Tibial nerve (tissue), 4 donors: ENCODE results near the gene VPREB3. TPM values are rescaled to one million over a fixed set of nuclear protein-coding genes. Genes with fewer than 3 reads are reported as not detected.

Experiments used
- DNase-seq, 2 donors: peaks; one replicate each; pipeline ENCODE4 v3.0.0-alpha.2; 2019; ENCODE audit warnings: low spot score in 2 of 2
- H3K27ac ChIP-seq, 4 donors: fragments of 200-600 bp; sonication (generic) in 3 of 4; one replicate each; pipeline ENCODE4 v1.5.1; 2017 to 2019; ENCODE audit warnings: mild to moderate bottlenecking in 1 of 4
- H3K27me3 ChIP-seq, 2 donors: fragments of 200-600 bp; sonication (generic) in 1 of 2; one replicate each; pipeline versions ENCODE4 v1.5.1 to v1.6.0; 2017 to 2019
- H3K36me3 ChIP-seq, 3 donors: fragments of 200-600 bp; sonication (generic); one replicate each; pipeline ENCODE4 v1.5.1; 2018 to 2019
- H3K4me1 ChIP-seq, 4 donors: fragments of 200-600 bp; sonication (generic) in 3 of 4; one replicate each; pipeline ENCODE4 v1.5.1; 2017 to 2019
- H3K4me3 ChIP-seq, 4 donors: fragments of 200-600 bp; sonication (generic) in 3 of 4; one replicate each; pipeline ENCODE4 v1.5.1; 2017 to 2019; ENCODE audit warnings: mild to moderate bottlenecking in 1 of 4, moderate library complexity in 1 of 4
- H3K9me3 ChIP-seq, 4 donors: fragments of 200-600 bp; sonication (generic) in 3 of 4; one replicate each; pipeline ENCODE4 v1.5.1; 2017 to 2019
- EP300 ChIP-seq, 2 donors: sonication (generic); formaldehyde crosslinking; IDR thresholded peaks; one replicate each; pipeline ENCODE4 v1.6.1; 2017; ENCODE audit warnings: antibody characterized with exemption in 2 of 2, mild to moderate bottlenecking in 1 of 2
- POLR2A ChIP-seq, 2 donors: fragments of 450-650 bp; IDR thresholded peaks; one replicate each; pipeline ENCODE4 v1.6.1; 2017; ENCODE audit warnings: antibody characterized with exemption in 2 of 2, mild to moderate bottlenecking in 2 of 2, moderate library complexity in 2 of 2
- WGBS, 2 donors: methylation state at CpG; one replicate each; pipeline ENCODE4 v1.1.5; 2018; 5-methylcytosine and 5-hydroxymethylcytosine counted together
- total RNA-seq, 4 donors: library from RNA; depleted of rRNA; stranded (reverse); fragments of >200 nt; gene quantifications; one replicate each; pipeline ENCODE4 v1.1.0, GENCODE V29; 2016
- TF ChIP-seq, protein P1 (sequence below), 5 experiments: fragments of 200-600 bp in 3 of 5; fragments of 450-650 bp in 2 of 5; sonication (generic) in 3 of 5; IDR thresholded peaks; one replicate each; pipeline ENCODE4 v1.5.1; 2016 to 2019; ENCODE audit warnings: antibody characterized with exemption in 5 of 5, mild to moderate bottlenecking in 3 of 5, moderate library complexity in 2 of 5

VPREB3 gene
- total RNA-seq, 4 donors from 2014 or later = not detected

DNA sequence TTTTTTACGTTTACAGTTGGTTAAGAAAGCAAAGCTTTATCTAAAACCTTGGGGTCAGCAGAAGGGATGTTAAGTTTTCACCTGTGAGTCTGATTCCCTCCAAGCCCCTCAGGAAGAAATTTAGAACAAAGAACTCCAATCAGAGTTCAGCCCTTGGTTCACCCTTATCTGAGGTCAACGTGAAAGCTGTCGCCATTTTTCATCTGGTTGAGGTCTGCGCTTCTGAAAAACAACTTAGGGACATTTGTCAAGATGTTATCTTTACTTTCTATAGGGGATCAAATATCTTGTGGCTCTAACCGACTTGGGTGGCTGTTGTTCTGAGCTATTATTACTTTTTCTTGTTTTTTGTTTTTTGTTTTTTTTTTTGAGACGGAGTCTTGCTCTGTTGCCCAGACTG lies 33.4 kb downstream of the VPREB3 start:
- no peaks in the 10 kb centered on the region for H3K9me3 ChIP-seq
- H3K4me3 ChIP-seq = no peak overlapping the region
- 73 to 79% methylated on average over 6 of the region's 6 CpGs for WGBS, 2 donors
- H3K36me3 ChIP-seq = no peaks in the 10 kb centered on the region
- peaks cover 0 to 13% (median 8%) of the 10 kb centered on the region in 4 donors for H3K4me1 ChIP-seq
- H3K27ac ChIP-seq = no peak overlapping the region
- no peak for TF ChIP-seq POLR2A (IDR thresholded peaks at IDR 0.05)
- TF ChIP-seq EP300 (IDR thresholded peaks at IDR 0.05) = no peak
- TF ChIP-seq, protein P1, sequence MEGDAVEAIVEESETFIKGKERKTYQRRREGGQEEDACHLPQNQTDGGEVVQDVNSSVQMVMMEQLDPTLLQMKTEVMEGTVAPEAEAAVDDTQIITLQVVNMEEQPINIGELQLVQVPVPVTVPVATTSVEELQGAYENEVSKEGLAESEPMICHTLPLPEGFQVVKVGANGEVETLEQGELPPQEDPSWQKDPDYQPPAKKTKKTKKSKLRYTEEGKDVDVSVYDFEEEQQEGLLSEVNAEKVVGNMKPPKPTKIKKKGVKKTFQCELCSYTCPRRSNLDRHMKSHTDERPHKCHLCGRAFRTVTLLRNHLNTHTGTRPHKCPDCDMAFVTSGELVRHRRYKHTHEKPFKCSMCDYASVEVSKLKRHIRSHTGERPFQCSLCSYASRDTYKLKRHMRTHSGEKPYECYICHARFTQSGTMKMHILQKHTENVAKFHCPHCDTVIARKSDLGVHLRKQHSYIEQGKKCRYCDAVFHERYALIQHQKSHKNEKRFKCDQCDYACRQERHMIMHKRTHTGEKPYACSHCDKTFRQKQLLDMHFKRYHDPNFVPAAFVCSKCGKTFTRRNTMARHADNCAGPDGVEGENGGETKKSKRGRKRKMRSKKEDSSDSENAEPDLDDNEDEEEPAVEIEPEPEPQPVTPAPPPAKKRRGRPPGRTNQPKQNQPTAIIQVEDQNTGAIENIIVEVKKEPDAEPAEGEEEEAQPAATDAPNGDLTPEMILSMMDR (IDR thresholded peaks at IDR 0.05) = no peak
- DNase-seq = no peak
- no peaks in the 10 kb centered on the region for H3K27me3 ChIP-seq

DNA sequence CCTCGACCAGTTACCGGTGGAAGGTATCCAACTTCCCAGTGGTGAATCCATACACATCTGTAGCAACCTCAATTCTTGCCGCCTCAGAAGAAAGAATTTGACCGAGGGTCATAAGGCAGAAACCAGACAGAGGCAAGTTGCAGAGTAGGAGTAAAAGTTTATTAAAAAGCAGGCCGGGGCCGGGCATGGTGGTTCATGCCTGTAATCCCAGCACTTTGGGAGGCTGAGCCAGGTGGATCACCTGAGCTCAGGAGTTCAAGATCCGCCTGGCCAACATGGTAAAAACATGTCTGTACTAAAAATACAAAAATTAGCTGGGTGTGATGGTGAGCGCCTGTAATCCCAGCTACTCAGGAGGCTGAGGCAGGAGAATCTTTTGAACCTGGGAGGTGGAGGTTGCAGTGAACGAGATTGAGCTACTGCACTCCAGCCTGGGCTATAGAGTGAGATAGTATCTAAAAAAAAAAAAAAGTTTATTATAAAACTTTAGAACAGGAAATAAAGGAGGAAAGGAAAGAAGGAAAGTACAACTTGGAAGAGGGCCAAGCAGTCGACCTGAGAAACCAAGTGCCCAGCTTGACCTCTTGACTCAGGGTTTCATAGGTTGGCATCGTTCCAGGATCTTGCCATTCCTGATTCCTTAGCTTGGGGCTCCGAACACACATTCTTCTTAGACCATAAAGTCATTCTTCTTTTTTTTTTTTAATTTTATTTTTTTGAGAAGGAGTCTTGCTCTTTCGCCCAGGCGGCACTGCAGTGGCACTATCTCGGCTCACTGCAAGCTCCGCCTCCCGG lies 35.7 kb downstream of the VPREB3 start:
- Histone ChIP-seq H3K9me3 (no peaks in the 10 kb centered on the region), H3K36me3 (peaks cover 0 to 16% (median 0%) of the 10 kb centered on the region in 3 donors), H3K27me3 (no peaks in the 10 kb centered on the region), H3K27ac (no peak overlapping the region), H3K4me3 (no peak overlapping the region), H3K4me1 (peaks cover 0 to 18% (median 12%) of the 10 kb centered on the region in 4 donors)
- WGBS, 2 donors = 76 to 82% methylated on average over 17 of the region's 17 CpGs
- DNase-seq = no peak
- TF ChIP-seq, protein P1 (IDR thresholded peaks at IDR 0.05) = no peak
- TF ChIP-seq EP300 (IDR thresholded peaks at IDR 0.05) (no peak), POLR2A (IDR thresholded peaks at IDR 0.05) (no peak)

DNA sequence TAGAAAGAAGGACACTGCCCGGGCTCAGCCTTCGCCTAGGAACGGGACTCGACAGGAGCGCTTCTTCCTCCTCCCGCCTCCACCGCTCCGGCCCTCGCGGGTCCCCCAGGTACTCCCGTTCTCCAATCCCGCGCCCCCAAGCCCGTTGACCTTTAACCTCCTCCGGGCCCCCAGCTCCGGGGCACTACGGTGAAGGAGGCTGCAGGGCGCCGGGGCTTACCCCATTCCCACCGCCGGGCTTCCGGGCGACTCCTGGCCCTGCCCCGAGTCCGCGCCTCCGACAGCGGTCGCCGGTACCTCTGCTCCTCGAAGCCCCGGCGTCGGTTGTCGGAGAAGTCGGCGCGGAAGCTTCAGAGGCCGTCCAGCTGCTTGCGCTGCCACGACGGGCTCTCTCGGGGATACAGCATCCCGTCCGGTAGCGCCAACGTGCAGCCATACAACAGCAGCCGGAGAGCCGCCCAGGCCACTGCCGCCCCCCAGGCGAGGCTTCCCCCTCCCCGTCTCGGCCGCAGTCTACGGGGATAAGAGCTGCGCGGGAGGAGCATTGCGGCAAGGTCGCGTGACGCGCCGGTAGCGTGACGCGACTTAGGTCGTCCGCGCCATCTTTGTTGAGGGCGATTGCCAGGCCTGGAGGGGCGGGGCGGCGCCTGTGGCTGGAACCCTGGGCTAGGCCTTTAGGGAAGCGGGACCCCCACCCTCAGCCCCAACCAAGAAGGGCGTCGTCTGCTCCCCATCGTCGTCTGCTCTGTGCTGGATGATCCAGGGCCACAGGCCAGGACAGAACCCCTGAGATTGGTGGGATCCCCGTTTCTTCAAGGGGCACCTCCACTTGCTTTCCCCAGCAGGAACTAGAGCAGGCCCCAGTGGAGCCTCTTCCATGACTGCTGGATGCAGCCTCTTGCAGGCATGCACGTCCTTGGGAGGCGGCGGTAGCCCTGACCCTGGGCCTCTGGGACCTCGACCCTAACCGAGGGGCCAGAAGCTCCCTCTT lies 37.1 kb downstream of the VPREB3 start:
- H3K36me3 ChIP-seq = peaks cover 0 to 30% (median 0%) of the 10 kb centered on the region in 3 donors
- H3K9me3 ChIP-seq = no peaks in the 10 kb centered on the region
- peak in 1 of 2 donors; percentile 73 for TF ChIP-seq POLR2A (IDR thresholded peaks at IDR 0.05)
- TF ChIP-seq EP300 (IDR thresholded peaks at IDR 0.05) = peak; percentile 90 to 92
- TF ChIP-seq, protein P1 (IDR thresholded peaks at IDR 0.05) = no peak
- peak overlapping the region; percentile 39 to 87 (median 78) for H3K27ac ChIP-seq
- WGBS, 2 donors = 5 to 7% methylated on average over 44 to 50 of the region's 84 CpGs
- H3K27me3 ChIP-seq = no peaks in the 10 kb centered on the region
- H3K4me1 ChIP-seq = peaks cover 0 to 18% (median 12%) of the 10 kb centered on the region in 4 donors
- DNase-seq = peak; percentile 62 to 80
- H3K4me3 ChIP-seq = peak overlapping the region; percentile 63 to 100 (median 83)

DNA sequence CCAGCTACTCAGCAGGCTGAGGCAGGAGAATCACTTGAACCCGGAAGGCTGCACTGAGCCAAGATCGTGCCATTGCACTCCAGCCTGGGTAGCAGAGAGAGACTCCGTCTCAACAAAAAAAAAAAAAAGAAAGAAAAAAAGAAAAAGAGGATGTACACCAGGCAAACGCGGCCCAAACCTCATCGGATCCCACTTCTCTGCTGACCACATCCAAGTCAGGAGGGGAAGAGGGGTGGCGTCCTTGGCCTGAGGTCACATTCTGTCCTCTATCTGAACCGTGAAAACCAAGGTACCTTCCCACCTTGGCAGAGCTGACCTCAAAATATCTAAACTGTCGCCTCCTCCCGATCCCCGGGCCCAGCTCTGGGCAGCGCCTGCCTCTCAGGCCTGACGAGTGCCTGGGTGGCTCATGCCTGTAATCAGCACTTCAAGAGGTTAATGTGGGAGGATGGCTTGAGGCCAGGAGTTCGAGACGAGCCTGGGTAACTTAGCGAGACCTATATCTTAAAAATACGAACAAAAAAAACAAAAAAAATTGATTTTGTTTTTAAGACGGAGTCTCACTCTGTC lies 38.3 kb downstream of the VPREB3 start:
- peak overlapping the region in 2 of 4 donors; percentile 70 to 100 for H3K4me3 ChIP-seq
- TF ChIP-seq, protein P1 (IDR thresholded peaks at IDR 0.05) = no peak
- TF ChIP-seq POLR2A (IDR thresholded peaks at IDR 0.05) (no peak), EP300 (IDR thresholded peaks at IDR 0.05) (no peak)

More for the DNA sequence above, 38.3 kb downstream of the VPREB3 start:
- DNase-seq = no peak
- Histone ChIP-seq H3K36me3 (peaks cover 0 to 43% (median under 1%) of the 10 kb centered on the region in 3 donors), H3K4me1 (peaks cover 0 to 18% (median 12%) of the 10 kb centered on the region in 4 donors), H3K9me3 (no peaks in the 10 kb centered on the region), H3K27me3 (no peaks in the 10 kb centered on the region), H3K27ac (peak overlapping the region in 2 of 4 donors; percentile 77 to 80)
- WGBS, 2 donors = 68 to 69% methylated on average over 18 of the region's 18 CpGs
